Testis (tissue), 2 donors: Measurements from ENCODE around the gene MCTP1.

Experiments used
- CTCF ChIP-seq, 3 experiments: fragments of 450-650 bp in 2 of 3; fragments of 200-600 bp in 1 of 3; sonication (generic) in 1 of 3; IDR thresholded peaks; one replicate each; pipeline ENCODE4 v1.5.1; 2016 to 2019; ENCODE audit warnings: antibody characterized with exemption in 3 of 3, mild to moderate bottlenecking in 2 of 3, moderate library complexity in 1 of 3
- POLR2A ChIP-seq: fragments of 450-650 bp; IDR thresholded peaks from one replicate; pipeline ENCODE4 v1.6.1; 2017; ENCODE audit warnings: antibody characterized with exemption, mild to moderate bottlenecking, moderate library complexity

- TF ChIP-seq CTCF (IDR thresholded peaks at IDR 0.05) (no peak), POLR2A (no peak)
These were observed 383.5 kb downstream of the MCTP1 start for GRCh38 chr5:94901191-94901979.
